A549 treated with DMSO at 1 μM for 4 hours (cell line): ENCODE results near the gene RPS6KB1. TPM values are rescaled to one million over a fixed set of nuclear protein-coding genes. Genes with fewer than 3 reads are reported as not detected.

Experiments
- total RNA-seq: library from RNA; stranded (reverse); fragments of 200-300 nt; extraction: Qiagen RNA extraction; gene quantifications from 5 replicates; pipeline ENCODE4 v1.2.3, GENCODE V29; 2022; ENCODE audit warnings: low read depth

RPS6KB1 gene
- 46.5 to 54.9 TPM (median 49.9 TPM) in 5 replicates for total RNA-seq

DNA sequence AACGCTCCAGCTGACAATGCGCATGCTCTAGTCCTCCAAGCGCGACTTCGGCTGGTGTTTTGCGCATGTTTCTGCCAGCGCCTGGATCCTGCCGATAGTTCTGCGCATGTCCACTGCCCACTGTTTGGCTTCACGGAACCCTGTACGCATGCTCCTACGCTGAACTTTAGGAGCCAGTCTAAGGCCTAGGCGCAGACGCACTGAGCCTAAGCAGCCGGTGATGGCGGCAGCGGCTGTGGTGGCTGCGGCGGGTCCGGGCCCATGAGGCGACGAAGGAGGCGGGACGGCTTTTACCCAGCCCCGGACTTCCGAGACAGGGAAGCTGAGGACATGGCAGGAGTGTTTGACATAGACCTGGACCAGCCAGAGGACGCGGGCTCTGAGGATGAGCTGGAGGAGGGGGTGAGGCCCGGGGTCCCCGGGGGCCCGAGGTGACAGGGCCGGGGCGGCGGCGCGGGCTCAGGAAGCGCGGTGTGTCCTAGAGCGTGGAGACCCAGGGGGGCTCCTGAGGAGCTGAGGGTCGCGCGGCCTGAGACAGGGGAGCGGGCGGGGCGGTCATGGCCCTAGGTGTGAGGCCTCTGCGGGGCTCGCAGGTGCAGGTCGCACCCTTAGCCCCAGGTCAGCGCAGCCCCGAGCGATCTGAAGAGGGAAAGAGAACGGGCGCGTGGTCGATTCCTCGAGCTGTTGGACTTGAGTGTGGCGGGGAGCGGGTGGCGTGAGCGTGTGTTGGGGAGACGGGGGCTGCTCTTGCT, at the start of gene RPS6KB1, which contains the start of gene TUBD1:
TSS of gene RPS6KB1 (plus strand) at position 198 of the 752 bp plus-strand sequence. CDS start at position 262, 64 bp downstream.
TSS of gene TUBD1 (minus strand) at position 20 of the 752 bp plus-strand sequence. CDS start 1,941 bp downstream, outside the sequence.

DNA sequence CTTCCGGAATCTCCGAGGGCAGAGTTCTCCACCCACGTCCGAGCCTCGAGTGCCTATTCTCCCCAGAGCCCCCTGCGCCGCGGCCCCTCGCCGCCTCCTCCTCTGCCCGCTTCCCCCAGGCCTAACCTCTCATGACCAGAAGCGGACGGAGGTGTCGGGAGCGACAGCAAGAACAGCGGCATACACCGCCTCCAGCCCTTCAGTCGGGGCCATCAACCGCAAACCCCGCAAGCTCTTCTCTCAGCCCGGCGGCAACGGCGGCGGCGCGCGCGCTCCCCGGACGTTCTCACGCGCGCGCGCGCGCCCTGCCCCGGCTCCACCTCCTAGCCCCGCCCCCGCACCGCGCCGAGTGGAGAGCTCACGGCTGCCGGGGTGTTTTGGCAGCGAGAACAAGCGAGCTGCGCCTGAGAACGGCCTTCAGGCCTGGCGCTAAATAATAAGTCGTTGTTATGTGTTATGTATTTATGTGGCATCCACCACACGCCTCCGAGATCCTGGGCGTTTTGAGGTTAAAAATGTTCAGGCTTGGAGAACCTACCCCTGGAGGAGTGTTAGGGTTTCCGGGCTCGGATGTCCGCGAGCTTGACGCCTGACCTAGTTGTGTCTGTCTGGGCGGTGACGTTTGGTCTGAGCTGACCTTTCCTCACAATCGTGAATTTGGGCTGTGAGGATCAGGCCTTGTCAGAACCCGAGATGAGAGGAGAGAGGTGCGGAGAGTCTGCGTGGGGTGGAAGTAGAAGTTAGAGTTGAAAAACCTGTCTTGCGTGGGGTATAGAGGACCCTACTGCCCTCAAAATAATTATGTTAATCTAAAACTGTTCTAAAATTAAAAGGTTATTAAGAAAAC, 71.8 kb downstream of the RPS6KB1 start, which contains the start of gene RNFT1:
TSS of gene RNFT1 (minus strand) at position 259 of the 847 bp plus-strand sequence. CDS start at position 182, 77 bp downstream.

Other genes with a start within 250 kb of the RPS6KB1 start
- 103 to 115 TPM (median 106 TPM) in 5 replicates for gene PTRH2, start 185.7 kb upstream of the RPS6KB1 start, total RNA-seq
- 150 to 194 TPM (median 170 TPM) in 5 replicates for gene VMP1, start 185.5 kb upstream of the RPS6KB1 start, total RNA-seq
- 13.9 to 17.0 TPM (median 14.5 TPM) in 5 replicates for gene TUBD1, start 178 bp upstream of the RPS6KB1 start, total RNA-seq
- gene RNFT1, start 71.6 kb downstream of the RPS6KB1 start, total RNA-seq = 12.7 to 18.1 TPM (median 14.1 TPM) in 5 replicates
- gene HEATR6, start 185.8 kb downstream of the RPS6KB1 start, total RNA-seq = 17.9 to 23.5 TPM (median 19.4 TPM) in 5 replicates